ENCODE data around the gene PRKRIP1.
"Not testable (repeated sequence)": the region's sequence is repeated elsewhere in the genome, so short reads cannot be mapped to it uniquely, and the experiment has no call there.

PRKRIP1 gene

GRCh38 chr7:102464577-102465280, 68.6 kb downstream of the PRKRIP1 start, which contains the start of the genes ALKBH4 and LRWD1:
Gene ALKBH4, minus strand, starts transcription at chr7:102464863. Its CDS starts 27 bp downstream, at chr7:102464836.
Gene LRWD1, plus strand, starts transcription at chr7:102464984. Its CDS starts 97 bp downstream, at chr7:102465081.
- Mint-ChIP-seq H3K4me1 (peaks cover 35% of the 10 kb centered on the region), H3K9me3 (no peaks in the 10 kb centered on the region), H3K36me3 (peaks cover 6% of the 10 kb centered on the region), H3K27me3 (no peaks in the 10 kb centered on the region), H3K4me3 (peak within 1 kb of the TSS; percentile 95), H3K27ac (peak within 1 kb of the TSS; percentile 47)
- CTCF ChIA-PET, result interaction anchor here (1.0 to 4.0 kb wide), 5 partner anchors 49 to 61 kb away, joined by 4 to 28 read pairs (median 11); no protein-coding TSS in a partner anchor
- peak; percentile 95 for DNase-seq

GRCh38 chr7:102466097-102466496, 69.9 kb downstream of the PRKRIP1 start:
- H3K27ac Mint-ChIP-seq, result peak overlapping the region; percentile 33
- CTCF ChIA-PET, result interaction anchor here (1.4 to 4.0 kb wide), 6 partner anchors 14 to 61 kb away, joined by 4 to 28 read pairs (median 10); no protein-coding TSS in a partner anchor
- H3K36me3 Mint-ChIP-seq, result peaks cover 6% of the 10 kb centered on the region

GRCh38 chr7:102467581-102468477, 71.7 kb downstream of the PRKRIP1 start:
- Mint-ChIP-seq H3K27ac (no peak overlapping the region), H3K4me3 (no peak overlapping the region), H3K27me3 (no peaks in the 10 kb centered on the region), H3K4me1 (peaks cover 26% of the 10 kb centered on the region), H3K9me3 (no peaks in the 10 kb centered on the region), H3K36me3 (peaks cover 1% of the 10 kb centered on the region)
- CTCF ChIA-PET, result interaction anchor here (0.7 to 4.0 kb wide), 11 partner anchors 15 to 1093 kb away, joined by 3 to 28 read pairs (median 4); partner anchors contain the start of gene PRKRIP1
- DNase-seq, result no peak

More at GRCh38 chr7:102466097-102466496, 69.9 kb downstream of the PRKRIP1 start:
- no peaks in the 10 kb centered on the region for H3K27me3 Mint-ChIP-seq
- no peaks in the 10 kb centered on the region for H3K9me3 Mint-ChIP-seq
- H3K4me3 Mint-ChIP-seq, result peak overlapping the region; percentile 95
- H3K4me1 Mint-ChIP-seq, result peaks cover 32% of the 10 kb centered on the region
- no peak for DNase-seq

- no peak for DNase-seq
- H3K36me3 Mint-ChIP-seq, result peaks cover 1% of the 10 kb centered on the region
- H3K4me3 Mint-ChIP-seq, result no peak overlapping the region
- peaks cover 21% of the 10 kb centered on the region for H3K4me1 Mint-ChIP-seq
- H3K9me3 Mint-ChIP-seq, result no peaks in the 10 kb centered on the region
- H3K27me3 Mint-ChIP-seq, result no peaks in the 10 kb centered on the region
- CTCF ChIA-PET, result interaction anchor here (0.7 to 4.0 kb wide), 2 partner anchors 56 to 64 kb away, joined by 3 to 28 read pairs; no protein-coding TSS in a partner anchor
- H3K27ac Mint-ChIP-seq, result no peak overlapping the region
Observed at GRCh38 chr7:102468478-102469350, 72.6 kb downstream of the PRKRIP1 start.

- Mint-ChIP-seq H3K27ac (no peak overlapping the region), H3K4me3 (no peak overlapping the region), H3K9me3 (no peaks in the 10 kb centered on the region), H3K36me3 (peaks cover 1% of the 10 kb centered on the region), H3K27me3 (no peaks in the 10 kb centered on the region), H3K4me1 (peaks cover 14% of the 10 kb centered on the region)
- CTCF ChIA-PET, result interaction anchor here (1.2 kb wide), 1 partner anchor 57 kb away, joined by 4 read pairs; no protein-coding TSS in a partner anchor
- peak; percentile 17 for DNase-seq
Observed at GRCh38 chr7:102469351-102469971, 73.3 kb downstream of the PRKRIP1 start.

- Mint-ChIP-seq H3K27ac (no peak overlapping the region), H3K4me1 (peaks cover 14% of the 10 kb centered on the region), H3K9me3 (no peaks in the 10 kb centered on the region), H3K27me3 (no peaks in the 10 kb centered on the region), H3K4me3 (no peak overlapping the region), H3K36me3 (peaks cover 1% of the 10 kb centered on the region)
- DNase-seq, result no peak
- CTCF ChIA-PET, result interaction anchor here (1.2 to 1.4 kb wide), 2 partner anchors 58 to 63 kb away, joined by 4 read pairs; no protein-coding TSS in a partner anchor
Observed at GRCh38 chr7:102469972-102470825, 74.0 kb downstream of the PRKRIP1 start.

- CTCF ChIA-PET, result interaction anchor here (1.4 kb wide), 1 partner anchor 64 kb away, joined by 4 read pairs; no protein-coding TSS in a partner anchor
- H3K9me3 Mint-ChIP-seq, result no peaks in the 10 kb centered on the region
- no peaks in the 10 kb centered on the region for H3K27me3 Mint-ChIP-seq
- peaks cover 1% of the 10 kb centered on the region for H3K36me3 Mint-ChIP-seq
- no peak overlapping the region for H3K27ac Mint-ChIP-seq
- H3K4me3 Mint-ChIP-seq, result no peak overlapping the region
- no peak for DNase-seq
- peaks cover 5% of the 10 kb centered on the region for H3K4me1 Mint-ChIP-seq
Observed at GRCh38 chr7:102471791-102472125, 75.6 kb downstream of the PRKRIP1 start.

- Mint-ChIP-seq H3K9me3 (no peaks in the 10 kb centered on the region), H3K4me1 (no peaks in the 10 kb centered on the region), H3K27ac (no peak overlapping the region), H3K36me3 (no peaks in the 10 kb centered on the region), H3K27me3 (no peaks in the 10 kb centered on the region), H3K4me3 (no peak overlapping the region)
- no peak for DNase-seq
- CTCF ChIA-PET, result no interaction called here
Observed at GRCh38 chr7:102472126-102473041, 76.2 kb downstream of the PRKRIP1 start.

- no peaks in the 10 kb centered on the region for H3K4me1 Mint-ChIP-seq
- no peaks in the 10 kb centered on the region for H3K36me3 Mint-ChIP-seq
- H3K27me3 Mint-ChIP-seq, result no peaks in the 10 kb centered on the region
- no peak overlapping the region for H3K4me3 Mint-ChIP-seq
- CTCF ChIA-PET, result no interaction called here
- DNase-seq, result peak; percentile 19
- H3K9me3 Mint-ChIP-seq, result no peaks in the 10 kb centered on the region
- no peak overlapping the region for H3K27ac Mint-ChIP-seq
Observed at GRCh38 chr7:102473271-102473991, 77.3 kb downstream of the PRKRIP1 start.

GRCh38 chr7:102474116-102474515, 78.0 kb downstream of the PRKRIP1 start:
- H3K4me1 Mint-ChIP-seq, H3K27me3 Mint-ChIP-seq, H3K36me3 Mint-ChIP-seq, CTCF ChIA-PET, H3K9me3 Mint-ChIP-seq, H3K4me3 Mint-ChIP-seq, H3K27ac Mint-ChIP-seq: not testable (repeated sequence)
- DNase-seq, result peak; percentile 5

- H3K36me3 Mint-ChIP-seq, H3K27ac Mint-ChIP-seq, H3K9me3 Mint-ChIP-seq, H3K27me3 Mint-ChIP-seq, H3K4me3 Mint-ChIP-seq, H3K4me1 Mint-ChIP-seq, CTCF ChIA-PET: not testable (repeated sequence)
- peak; percentile 12 for DNase-seq
Observed at GRCh38 chr7:102474736-102475435, 78.7 kb downstream of the PRKRIP1 start.

Data from activated naive CD4-positive, alpha-beta T cell treated with anti-CD3 and anti-CD28 coated beads, Interleukin-2, amount 10 ng/mL, durations not matched to agents 7 days and 5 days (primary cell).